ENCODE data around the gene KCNJ5.

GRCh38 chr11:128891913-128892398, 800 bp downstream of the KCNJ5 start:
- TF ChIP-seq, protein P1, sequence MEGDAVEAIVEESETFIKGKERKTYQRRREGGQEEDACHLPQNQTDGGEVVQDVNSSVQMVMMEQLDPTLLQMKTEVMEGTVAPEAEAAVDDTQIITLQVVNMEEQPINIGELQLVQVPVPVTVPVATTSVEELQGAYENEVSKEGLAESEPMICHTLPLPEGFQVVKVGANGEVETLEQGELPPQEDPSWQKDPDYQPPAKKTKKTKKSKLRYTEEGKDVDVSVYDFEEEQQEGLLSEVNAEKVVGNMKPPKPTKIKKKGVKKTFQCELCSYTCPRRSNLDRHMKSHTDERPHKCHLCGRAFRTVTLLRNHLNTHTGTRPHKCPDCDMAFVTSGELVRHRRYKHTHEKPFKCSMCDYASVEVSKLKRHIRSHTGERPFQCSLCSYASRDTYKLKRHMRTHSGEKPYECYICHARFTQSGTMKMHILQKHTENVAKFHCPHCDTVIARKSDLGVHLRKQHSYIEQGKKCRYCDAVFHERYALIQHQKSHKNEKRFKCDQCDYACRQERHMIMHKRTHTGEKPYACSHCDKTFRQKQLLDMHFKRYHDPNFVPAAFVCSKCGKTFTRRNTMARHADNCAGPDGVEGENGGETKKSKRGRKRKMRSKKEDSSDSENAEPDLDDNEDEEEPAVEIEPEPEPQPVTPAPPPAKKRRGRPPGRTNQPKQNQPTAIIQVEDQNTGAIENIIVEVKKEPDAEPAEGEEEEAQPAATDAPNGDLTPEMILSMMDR (IDR thresholded peaks at IDR 0.05; ENCODE audit: low read depth, low read length): no peak
- no peak for TF ChIP-seq EZH2phosphoT487 (IDR thresholded peaks at IDR 0.05; ENCODE audit: low read depth)
